BE2C (cell line): Measurements from ENCODE around the gene PTGR2.
"Not testable (repeated sequence)": the region's sequence is repeated elsewhere in the genome, so short reads cannot be mapped to it uniquely, and the experiment has no call there.

Source experiments
- DNase-seq: peaks from one replicate; pipeline ENCODE4 v3.0.0-alpha.2; 2020
- H3K27me3 ChIP-seq: fragments of 250-450 bp; sonication (Bioruptor Pico); 2 replicates; pipeline ENCODE4 v1.5.1; 2020; ENCODE audit warnings: mild to moderate bottlenecking
- H3K36me3 ChIP-seq: fragments of 250-450 bp; sonication (Bioruptor Pico); 2 replicates; pipeline ENCODE4 v1.5.1; 2020; ENCODE audit warnings: mild to moderate bottlenecking
- H3K4me1 ChIP-seq: fragments of 250-450 bp; sonication (Bioruptor Pico); 2 replicates; pipeline ENCODE4 v1.5.1; 2020
- H3K4me3 ChIP-seq: 2 replicates; pipeline ENCODE4 v1.5.1; 2011; ENCODE audit warnings: low read depth, low read length
- H3K9me3 ChIP-seq: fragments of 250-450 bp; sonication (Bioruptor Pico); 2 replicates; pipeline ENCODE4 v1.5.1; 2020
- TF ChIP-seq, protein P1 (sequence below): IDR thresholded peaks from 2 replicates; pipeline ENCODE4 v1.5.1; 2012; ENCODE audit warnings: mild to moderate bottlenecking, low read depth, low read length

PTGR2 gene

DNA sequence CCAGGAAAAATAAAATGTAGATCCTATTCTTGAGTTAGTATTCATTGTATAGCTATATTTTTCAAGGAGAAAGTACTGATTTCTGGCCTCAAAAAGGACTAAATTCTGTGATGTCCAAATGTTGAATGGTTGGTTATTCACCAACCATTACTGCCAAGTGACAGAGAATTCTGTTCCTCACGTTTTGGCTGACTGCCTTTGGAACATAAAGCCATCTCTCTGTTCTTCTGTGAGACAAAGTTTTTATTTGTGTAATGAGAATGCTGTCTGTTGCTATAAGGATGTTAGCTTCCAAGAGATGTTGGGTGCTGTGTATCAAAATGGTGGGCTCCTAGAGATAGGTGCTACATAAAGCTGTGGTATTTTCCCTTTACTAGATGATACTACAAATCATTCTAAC is 44.3 kb downstream of the PTGR2 start:
- TF ChIP-seq, protein P1, sequence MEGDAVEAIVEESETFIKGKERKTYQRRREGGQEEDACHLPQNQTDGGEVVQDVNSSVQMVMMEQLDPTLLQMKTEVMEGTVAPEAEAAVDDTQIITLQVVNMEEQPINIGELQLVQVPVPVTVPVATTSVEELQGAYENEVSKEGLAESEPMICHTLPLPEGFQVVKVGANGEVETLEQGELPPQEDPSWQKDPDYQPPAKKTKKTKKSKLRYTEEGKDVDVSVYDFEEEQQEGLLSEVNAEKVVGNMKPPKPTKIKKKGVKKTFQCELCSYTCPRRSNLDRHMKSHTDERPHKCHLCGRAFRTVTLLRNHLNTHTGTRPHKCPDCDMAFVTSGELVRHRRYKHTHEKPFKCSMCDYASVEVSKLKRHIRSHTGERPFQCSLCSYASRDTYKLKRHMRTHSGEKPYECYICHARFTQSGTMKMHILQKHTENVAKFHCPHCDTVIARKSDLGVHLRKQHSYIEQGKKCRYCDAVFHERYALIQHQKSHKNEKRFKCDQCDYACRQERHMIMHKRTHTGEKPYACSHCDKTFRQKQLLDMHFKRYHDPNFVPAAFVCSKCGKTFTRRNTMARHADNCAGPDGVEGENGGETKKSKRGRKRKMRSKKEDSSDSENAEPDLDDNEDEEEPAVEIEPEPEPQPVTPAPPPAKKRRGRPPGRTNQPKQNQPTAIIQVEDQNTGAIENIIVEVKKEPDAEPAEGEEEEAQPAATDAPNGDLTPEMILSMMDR = no peak
- Histone ChIP-seq H3K4me3 (no peak overlapping the region), H3K27me3 (no peaks in the 10 kb centered on the region), H3K9me3 (no peaks in the 10 kb centered on the region; the same call in 1 of the 2 replicates), H3K4me1 (no peaks in the 10 kb centered on the region), H3K36me3 (peaks cover 76% of the 10 kb centered on the region)
- DNase-seq = no peak

- H3K36me3 ChIP-seq = peaks cover 77% of the 10 kb centered on the region
- no peaks in the 10 kb centered on the region; the same call in 1 of the 2 replicates for H3K9me3 ChIP-seq
- TF ChIP-seq, protein P1 = no peak
- no peaks in the 10 kb centered on the region for H3K27me3 ChIP-seq
- no peak overlapping the region for H3K4me3 ChIP-seq
- no peaks in the 10 kb centered on the region for H3K4me1 ChIP-seq
- DNase-seq = no peak
Observed at GRCh38 chr14:73896521-73896920, 44.9 kb downstream of the PTGR2 start.

- peaks cover 64% of the 10 kb centered on the region for H3K36me3 ChIP-seq
- TF ChIP-seq, protein P1 = no peak
- H3K9me3 ChIP-seq = no peaks in the 10 kb centered on the region
- H3K4me1 ChIP-seq = no peaks in the 10 kb centered on the region
- no peaks in the 10 kb centered on the region for H3K27me3 ChIP-seq
- no peak overlapping the region for H3K4me3 ChIP-seq
- no peak for DNase-seq
Observed at GRCh38 chr14:73903028-73903427, 51.4 kb downstream of the PTGR2 start.

DNA sequence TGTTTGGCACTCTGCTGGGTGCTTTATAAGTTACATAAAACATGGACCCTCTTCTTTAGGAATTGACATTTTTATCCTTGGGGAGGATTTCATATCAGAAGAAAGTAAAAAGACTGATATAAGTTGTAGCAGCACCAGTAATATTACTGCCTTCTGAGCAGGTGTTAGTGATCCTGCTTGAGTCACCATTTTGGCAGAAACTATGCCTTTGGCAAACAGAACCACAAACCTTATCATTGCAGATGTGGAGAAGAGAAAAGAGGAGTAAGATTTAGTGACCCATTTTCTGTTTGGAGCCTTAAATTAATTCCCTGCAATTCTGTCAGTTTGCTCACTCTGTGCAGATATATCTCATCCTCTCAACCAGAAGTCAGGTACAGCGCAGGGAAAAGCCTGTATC is 58.0 kb downstream of the PTGR2 start:
- no peak overlapping the region for H3K4me3 ChIP-seq
- TF ChIP-seq, protein P1 = no peak
- H3K27me3 ChIP-seq = no peaks in the 10 kb centered on the region
- no peaks in the 10 kb centered on the region for H3K4me1 ChIP-seq
- H3K36me3 ChIP-seq = peaks cover 64% of the 10 kb centered on the region
- H3K9me3 ChIP-seq = no peaks in the 10 kb centered on the region
- DNase-seq = no peak

DNA sequence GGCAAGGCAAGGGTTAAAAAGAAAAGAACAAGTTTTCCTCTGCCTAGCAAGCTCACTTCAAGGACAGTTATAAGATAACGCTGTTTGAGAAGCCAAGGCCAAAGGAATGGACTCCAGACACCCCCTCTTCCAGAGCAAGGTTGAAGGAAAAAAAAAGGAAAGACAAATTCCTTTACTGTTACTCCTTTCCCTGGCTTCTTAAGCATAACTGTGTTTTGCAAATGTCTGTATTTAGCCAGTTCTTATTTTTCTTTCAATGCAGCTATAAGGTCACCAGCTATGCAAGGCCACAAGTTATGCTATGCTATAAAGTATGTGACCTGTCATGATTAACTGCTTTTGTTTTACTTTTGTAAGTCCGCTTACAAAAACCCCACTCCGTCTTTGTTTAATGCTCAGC is 61.6 kb downstream of the PTGR2 start:
- Histone ChIP-seq H3K36me3 (peaks cover 59% of the 10 kb centered on the region), H3K9me3 (no peaks in the 10 kb centered on the region), H3K4me3 (no peak overlapping the region), H3K27me3 (no peaks in the 10 kb centered on the region), H3K4me1 (no peaks in the 10 kb centered on the region)
- TF ChIP-seq, protein P1 = no peak
- DNase-seq = no peak

GRCh38 chr14:73916324-73916723 is 64.7 kb downstream of the PTGR2 start:
- no peaks in the 10 kb centered on the region for H3K27me3 ChIP-seq
- no peaks in the 10 kb centered on the region for H3K9me3 ChIP-seq
- H3K36me3 ChIP-seq = peaks cover 50% of the 10 kb centered on the region
- H3K4me3 ChIP-seq = no peak overlapping the region
- DNase-seq = no peak
- no peaks in the 10 kb centered on the region for H3K4me1 ChIP-seq
- TF ChIP-seq, protein P1 = no peak

GRCh38 chr14:73919457-73919856 is 67.8 kb downstream of the PTGR2 start:
- H3K9me3 ChIP-seq, H3K4me3 ChIP-seq, DNase-seq, H3K27me3 ChIP-seq, H3K4me1 ChIP-seq: not testable (repeated sequence)
- H3K36me3 ChIP-seq = peaks cover 58% of the 10 kb centered on the region
